HepG2 (cell line): ENCODE data around the gene GRHL3. TPM values are rescaled to one million over a fixed set of nuclear protein-coding genes. Genes with fewer than 3 reads are reported as not detected.

Experiments used
- ATAC-seq: fragments of 200-7000 bp; cut with Tn5 transposase; 3 replicates; pipeline ENCODE4 v1.9.1; 2020; ENCODE audit warnings: mild to moderate bottlenecking, moderate library complexity
- BruUV-seq: library from RNA; stranded (reverse); fragments of 400-500 nt; replicated peaks from 2 replicates; lab custom pipeline; 2021; lab: Mats Ljungman, UMichigan
- CTCF ChIA-PET: fragments of 300-600 bp; formaldehyde crosslinking; extraction: SDS; loops from one replicate; lab custom pipeline; 2021; ENCODE audit warnings: low total read pairs, inconsistent platforms, low intra/inter-chr PET ratio; lab: Yijun Ruan, JAX
- POLR2A ChIA-PET: fragments of 350-600 bp; sonication (Branson Sonifier 250); formaldehyde crosslinking; loops from one replicate; lab custom pipeline; 2020; ENCODE audit warnings: antibody characterized with exemption, inconsistent platforms; lab: Yijun Ruan, JAX
- DNase-seq: peaks from one replicate; pipeline ENCODE4 v3.0.0-alpha.2; 2015; ENCODE audit warnings: low spot score
- FAIRE-seq: peaks from 3 replicates; lab custom pipeline; 2011; peaks lifted over from hg19 to GRCh38; lab: Jason Lieb, UNC
- H2AFZ ChIP-seq: one replicate; pipeline ENCODE4 v1.6.1; 2011; ENCODE audit warnings: low read length, inconsistent platforms
- H3K27ac ChIP-seq: fragments of 300-600 bp; 3 replicates; pipeline ENCODE4 v1.8.0; 2011; ENCODE audit warnings: mixed run types, mild to moderate bottlenecking, mixed read lengths, low read length, inconsistent platforms; ENCODE audit not compliant: insufficient read depth; ENCODE audit errors: extremely low read length
- H3K27me3 ChIP-seq, 2 experiments: fragments of 200-600 bp in 1 of 2; 2 replicates in 1 of 2; 3 replicates in 1 of 2; pipeline versions ENCODE4 v1.6.0 to v1.8.0; 2011; ENCODE audit warnings: low read length in 2 of 2, mild to moderate bottlenecking in 2 of 2, moderate library complexity in 2 of 2, inconsistent platforms in 1 of 2; ENCODE audit not compliant: insufficient read depth in 2 of 2, control insufficient read depth in 1 of 2
- H3K36me3 ChIP-seq, 2 experiments: fragments of 200-600 bp in 1 of 2; replicated peaks in 1 of 2; 2 replicates in 1 of 2; 3 replicates in 1 of 2; pipeline versions ENCODE4 v1.5.1 to v1.8.0; 2011; ENCODE audit warnings: low read length in 2 of 2, inconsistent platforms in 1 of 2; ENCODE audit not compliant: insufficient read depth in 2 of 2, control insufficient read depth in 1 of 2
- H3K4me1 ChIP-seq: 2 replicates; pipeline ENCODE4 v1.5.1; 2012; ENCODE audit warnings: low read length, inconsistent platforms; ENCODE audit not compliant: insufficient read depth
- H3K4me2 ChIP-seq: 2 replicates; pipeline ENCODE4 v1.6.0; 2011; ENCODE audit warnings: low read depth, low read length, inconsistent platforms
- H3K4me3 ChIP-seq, 3 experiments: fragments of 200-600 bp in 1 of 3; sonication (generic), shearing (Covaris generic) in 1 of 3; replicated peaks in 1 of 3; 2 replicates each; pipeline ENCODE4 v1.5.1; 2011 to 2016; ENCODE audit warnings: low read length in 3 of 3, inconsistent platforms in 2 of 3, low read depth in 2 of 3, mild to moderate bottlenecking in 2 of 3, control low read depth in 1 of 3, mixed read lengths in 1 of 3; ENCODE audit not compliant: insufficient read depth in 1 of 3
- H3K79me2 ChIP-seq: one replicate; pipeline ENCODE4 v1.6.1; 2011; ENCODE audit warnings: low read length, inconsistent platforms; ENCODE audit not compliant: insufficient read depth
- H3K9ac ChIP-seq: 2 replicates; pipeline ENCODE4 v1.6.0; 2011; ENCODE audit warnings: mild to moderate bottlenecking, low read depth, low read length, inconsistent platforms; ENCODE audit not compliant: insufficient read depth
- H3K9me3 ChIP-seq: 2 replicates; pipeline ENCODE4 v1.5.1; 2012; ENCODE audit warnings: mild to moderate bottlenecking, low read length
- H4K20me1 ChIP-seq: 2 replicates; pipeline ENCODE4 v1.6.0; 2011; ENCODE audit warnings: inconsistent platforms, mild to moderate bottlenecking, low read length, moderate library complexity; ENCODE audit not compliant: insufficient read depth
- ESRRA ChIP-seq: sonication (generic); formaldehyde crosslinking; IDR thresholded peaks from 2 replicates; pipeline ENCODE4 v1.5.1; 2020; ENCODE audit warnings: mild to moderate bottlenecking, low read depth, missing genetic modification reagents
- SNAI1 ChIP-seq: sonication (generic); formaldehyde crosslinking; IDR thresholded peaks from 2 replicates; pipeline ENCODE4 v1.5.0; 2020; ENCODE audit warnings: mild to moderate bottlenecking, missing genetic modification reagents, borderline replicate concordance
- SP140L ChIP-seq: sonication (generic); formaldehyde crosslinking; IDR thresholded peaks from 2 replicates; pipeline ENCODE4 v1.4.0; 2020; ENCODE audit warnings: missing genetic modification reagents, borderline replicate concordance
- ZNF232 ChIP-seq: sonication (generic); formaldehyde crosslinking; IDR thresholded peaks from 2 replicates; pipeline ENCODE4 v1.4.0; 2020; ENCODE audit warnings: missing genetic modification reagents, borderline replicate concordance
- ZNF773 ChIP-seq: sonication (generic); formaldehyde crosslinking; IDR thresholded peaks from 2 replicates; pipeline ENCODE4 v1.4.0; 2020; ENCODE audit warnings: missing genetic modification reagents, borderline replicate concordance
- WGBS: methylation state at CpG from one replicate; pipeline ENCODE4 v1.1.6; 2017; ENCODE audit warnings: low lambda C conversion rate; 5-methylcytosine and 5-hydroxymethylcytosine counted together
- in situ Hi-C: cut with HindIII; loops from 2 replicates; pipeline ENCODE4 v1.10.0; 2017; ENCODE audit warnings: low pct_unique_long_range_greater_than_20kb; ENCODE audit not compliant: extremely low pct_ligation_motif_present
- intact Hi-C: fragments of 100-400 bp; cut with micrococcal nuclease; formaldehyde crosslinking; loops from one replicate; pipeline ENCODE4 v1.10.0; 2022; ENCODE audit not compliant: unreplicated experiment
- polyA plus RNA-seq, 8 experiments: library from polyadenylated mRNA; depleted of rRNA in 3 of 8; stranded (reverse) in 7 of 8; unstranded in 1 of 8; fragments of >200 nt; fragmentation: Illumina TruSeq in 4 of 8; extraction: Trizol in 4 of 8; gene quantifications; 2 replicates each; pipeline versions ENCODE4 v1.2.1 to v1.2.3, GENCODE V29; 2011 to 2016; ENCODE audit warnings: low read depth in 4 of 8, missing spikeins in 1 of 8, mixed read lengths in 1 of 8; ENCODE audit not compliant: insufficient read depth in 1 of 8
- total RNA-seq, 5 experiments: library from RNA; depleted of rRNA; stranded (reverse); fragments of >200 nt; fragmentation: Illumina TruSeq; extraction: Trizol; gene quantifications; 2 replicates each; pipeline ENCODE4 v1.2.3, GENCODE V29; 2016; ENCODE audit warnings: low read depth in 1 of 5
- TF ChIP-seq, protein P1 (sequence below): sonication (generic); formaldehyde crosslinking; IDR thresholded peaks from 2 replicates; pipeline ENCODE4 v1.9.0; 2021; ENCODE audit warnings: missing genetic modification reagents, mild to moderate bottlenecking, borderline replicate concordance

GRHL3 gene
- total and polyA plus RNA-seq, 2 of the 13 experiments (the other 11 are each of a cell fraction or from before 2014, with no cell fraction given) = not detected

DNA sequence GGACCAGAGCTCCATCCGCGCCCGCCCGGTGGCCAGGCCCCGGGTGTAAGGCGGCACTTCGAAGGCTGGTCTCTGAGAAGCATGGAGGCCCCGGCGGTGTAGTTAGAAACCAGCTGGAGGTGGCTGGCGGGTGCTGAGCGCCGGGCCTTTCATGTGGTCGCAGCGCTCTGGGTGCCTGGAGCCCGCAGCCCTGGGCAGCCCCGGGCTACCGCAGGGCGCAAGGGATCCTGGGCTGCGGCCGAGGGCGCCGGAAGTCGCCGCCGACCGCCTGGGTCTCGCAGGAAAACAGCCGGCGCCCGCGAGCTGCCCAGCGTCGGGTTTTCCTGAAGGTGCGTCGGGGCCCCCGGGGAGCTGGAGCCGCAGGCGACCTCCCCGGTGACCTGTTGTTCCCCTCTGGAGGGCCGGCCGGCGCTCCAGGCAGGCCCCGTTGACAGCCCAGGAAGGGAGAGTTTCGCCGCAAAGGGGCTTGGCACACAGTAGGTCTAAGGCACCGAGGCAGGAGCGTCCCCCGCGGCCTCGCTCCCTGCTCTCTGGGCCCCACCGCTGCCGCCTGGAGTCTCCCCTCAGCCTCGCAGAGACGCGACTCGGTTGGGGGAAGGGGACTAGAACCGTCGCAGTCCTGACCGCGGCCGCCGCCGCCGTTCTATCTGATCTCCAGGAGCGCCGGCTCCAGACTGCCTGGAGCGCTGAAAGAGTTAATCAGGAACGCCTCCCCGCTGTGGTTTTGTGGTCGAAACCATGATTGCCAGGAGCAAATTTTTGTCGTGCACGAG, 2.7 kb downstream of the GRHL3 start:
- H2AFZ ChIP-seq = no peak overlapping the region
- no peaks in the 10 kb centered on the region for H3K79me2 ChIP-seq
- WGBS = 84% methylated on average over 44 of the region's 72 CpGs
- no peak overlapping the region for H3K27ac ChIP-seq
- H3K4me1 ChIP-seq = peaks cover 11% of the 10 kb centered on the region
- in situ Hi-C loops = no loop called here
- no peaks in the 10 kb centered on the region for H3K36me3 ChIP-seq
- H3K9me3 ChIP-seq = no peaks in the 10 kb centered on the region
- TF ChIP-seq SP140L = no peak
- TF ChIP-seq, protein P1, sequence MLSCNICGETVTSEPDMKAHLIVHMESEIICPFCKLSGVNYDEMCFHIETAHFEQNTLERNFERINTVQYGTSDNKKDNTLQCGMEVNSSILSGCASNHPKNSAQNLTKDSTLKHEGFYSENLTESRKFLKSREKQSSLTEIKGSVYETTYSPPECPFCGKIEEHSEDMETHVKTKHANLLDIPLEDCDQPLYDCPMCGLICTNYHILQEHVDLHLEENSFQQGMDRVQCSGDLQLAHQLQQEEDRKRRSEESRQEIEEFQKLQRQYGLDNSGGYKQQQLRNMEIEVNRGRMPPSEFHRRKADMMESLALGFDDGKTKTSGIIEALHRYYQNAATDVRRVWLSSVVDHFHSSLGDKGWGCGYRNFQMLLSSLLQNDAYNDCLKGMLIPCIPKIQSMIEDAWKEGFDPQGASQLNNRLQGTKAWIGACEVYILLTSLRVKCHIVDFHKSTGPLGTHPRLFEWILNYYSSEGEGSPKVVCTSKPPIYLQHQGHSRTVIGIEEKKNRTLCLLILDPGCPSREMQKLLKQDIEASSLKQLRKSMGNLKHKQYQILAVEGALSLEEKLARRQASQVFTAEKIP (CRISPR knock-in tag) = no peak
- no peak for TF ChIP-seq SNAI1
- TF ChIP-seq ESRRA (CRISPR knock-in tag) = no peak
- TF ChIP-seq ZNF773 (CRISPR knock-in tag) = no peak
- TF ChIP-seq ZNF232 (CRISPR knock-in tag) = no peak
- DNase-seq = no peak
- no peak for ATAC-seq
- no peak overlapping the region for H3K4me2 ChIP-seq
- intact Hi-C loops = no loop called here
- peaks cover 6 to 31% of the 10 kb centered on the region in 2 experiments; a peak in 4 of 5 replicates for H3K27me3 ChIP-seq
- no peaks in the 10 kb centered on the region for H4K20me1 ChIP-seq
- ChIA-PET CTCF (no interaction called here), POLR2A (no interaction called here)
- H3K4me3 ChIP-seq = no peak overlapping the region
- FAIRE-seq = no peak
- BruUV-seq = no TSS peak
- H3K9ac ChIP-seq = no peak overlapping the region
